ENCODE measurements around the gene DUSP16.
A peak's percentile ranks its signal among the peaks of the same experiment; 100 is the strongest.
"Not testable (repeated sequence)": the region's sequence is repeated elsewhere in the genome, so short reads cannot be mapped to it uniquely, and the experiment has no call there.

DUSP16 gene

DNA sequence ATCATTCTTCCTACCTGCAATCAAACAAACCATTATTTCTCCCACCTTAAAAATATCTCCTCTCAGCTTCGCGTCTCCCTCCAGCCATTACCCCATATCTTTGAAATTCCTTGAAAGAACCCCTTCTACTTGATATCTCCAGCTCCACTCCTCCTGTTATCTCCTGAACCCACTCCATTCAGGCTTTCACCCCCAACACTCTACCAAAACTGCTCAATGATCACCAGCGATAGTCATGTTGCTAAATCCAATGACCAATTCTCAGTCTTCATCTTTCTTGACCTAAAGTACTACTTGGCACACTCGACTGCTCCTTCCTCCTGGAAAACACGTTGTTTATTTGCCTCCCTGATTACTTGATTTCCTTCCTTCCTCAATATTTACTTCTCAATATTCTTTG, 70.1 kb downstream of the DUSP16 start:
- no peak for DNase-seq (ENCODE audit: low read depth in 2 of 2)

DNA sequence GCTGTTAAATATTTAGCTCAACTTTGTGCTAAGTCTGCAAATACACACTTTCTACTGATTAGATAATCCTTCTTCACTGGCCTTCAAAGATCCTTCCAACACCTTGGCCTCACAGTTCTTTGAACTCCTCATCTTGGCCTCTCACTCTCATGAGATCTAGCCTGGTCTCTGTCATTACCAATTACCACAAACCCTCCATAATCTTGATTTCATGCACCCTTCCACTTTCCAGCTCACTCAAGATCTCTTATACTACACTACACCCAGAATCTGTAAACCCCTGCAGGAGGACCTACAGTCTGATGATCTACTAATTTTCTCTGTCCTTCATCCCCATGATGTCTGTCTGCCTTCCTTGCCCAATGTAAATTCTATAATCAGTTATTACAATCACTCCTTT, 71.1 kb downstream of the DUSP16 start:
- no peak for DNase-seq (ENCODE audit: low read depth in 2 of 2)

GRCh38 chr12:12488823-12489550, 73.7 kb downstream of the DUSP16 start:
- no peak for DNase-seq (ENCODE audit: low read depth in 2 of 2)

- DNase-seq (ENCODE audit: low read depth in 2 of 2) = no peak
These were observed 74.4 kb downstream of the DUSP16 start for GRCh38 chr12:12488296-12488695.

DNA sequence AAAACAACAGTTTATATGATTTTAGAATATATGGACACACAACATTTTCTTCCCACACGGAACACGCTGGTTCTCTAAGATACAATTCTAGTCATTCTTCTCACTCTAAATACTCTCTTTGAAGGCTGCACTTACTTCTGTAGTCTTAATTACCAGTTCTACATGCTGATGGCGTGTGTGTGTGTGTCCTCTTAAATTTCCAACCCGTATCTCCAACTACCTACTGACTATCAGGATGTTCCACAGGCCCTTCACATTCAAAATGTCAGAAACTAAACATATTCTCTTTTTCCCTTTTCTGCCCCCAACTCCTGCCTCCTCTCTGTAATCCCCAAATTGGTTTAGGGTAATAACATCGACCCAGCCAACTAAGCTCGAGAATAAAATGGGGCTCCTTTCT, 75.2 kb downstream of the DUSP16 start:
- no peak for DNase-seq (ENCODE audit: low read depth in 2 of 2)

DNA sequence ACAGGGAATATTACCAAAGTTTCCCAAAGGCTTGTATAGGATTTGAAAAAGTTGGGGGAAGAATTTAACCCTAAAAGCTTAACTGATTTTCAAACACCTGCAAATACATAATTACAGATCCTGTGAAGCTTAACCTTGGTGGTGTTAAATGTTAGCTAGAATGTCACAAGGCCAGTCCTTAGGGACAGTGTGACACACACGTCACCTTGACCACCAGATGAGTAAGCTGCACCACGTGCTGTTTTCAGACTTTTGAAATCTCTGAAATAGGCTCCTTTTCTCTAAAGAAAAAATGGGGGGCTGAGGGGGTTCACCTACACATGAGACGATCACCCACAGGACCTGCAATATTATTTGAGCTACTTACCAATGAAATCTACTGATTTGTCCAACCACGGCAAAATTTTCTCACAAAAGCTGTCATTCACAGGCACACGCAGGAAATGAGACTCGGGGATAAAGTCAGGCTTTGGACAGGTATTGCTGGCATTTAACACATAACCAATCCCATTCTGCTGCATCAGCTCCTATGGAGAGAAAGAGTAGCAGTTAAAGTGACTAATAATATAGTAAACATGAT, 75.9 kb downstream of the DUSP16 start:
- no peak for DNase-seq (ENCODE audit: low read depth in 2 of 2)

GRCh38 chr12:12483438-12483837, 79.2 kb downstream of the DUSP16 start:
- no peak for DNase-seq (ENCODE audit: low read depth in 2 of 2)

DNA sequence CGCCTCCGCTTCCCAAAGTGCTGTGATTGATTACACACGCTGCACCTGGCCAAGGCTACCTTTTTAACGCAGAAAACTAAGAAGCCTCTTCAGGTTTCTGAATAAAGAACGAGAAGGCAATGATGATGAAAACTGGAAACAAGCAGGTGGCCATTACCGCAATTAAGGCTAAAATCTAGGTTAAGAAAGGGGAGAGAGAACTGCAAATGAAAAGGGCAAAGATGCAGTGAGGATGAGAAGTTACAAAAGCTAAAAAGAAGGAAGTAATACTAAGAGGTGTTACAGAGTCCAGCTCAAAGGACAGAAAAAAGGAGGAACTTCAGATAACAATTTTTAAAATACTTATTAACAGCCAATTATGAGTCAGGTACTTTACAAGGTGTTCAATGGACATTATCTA, 79.7 kb downstream of the DUSP16 start:
- DNase-seq (ENCODE audit: low read depth in 2 of 2) = no peak

DNA sequence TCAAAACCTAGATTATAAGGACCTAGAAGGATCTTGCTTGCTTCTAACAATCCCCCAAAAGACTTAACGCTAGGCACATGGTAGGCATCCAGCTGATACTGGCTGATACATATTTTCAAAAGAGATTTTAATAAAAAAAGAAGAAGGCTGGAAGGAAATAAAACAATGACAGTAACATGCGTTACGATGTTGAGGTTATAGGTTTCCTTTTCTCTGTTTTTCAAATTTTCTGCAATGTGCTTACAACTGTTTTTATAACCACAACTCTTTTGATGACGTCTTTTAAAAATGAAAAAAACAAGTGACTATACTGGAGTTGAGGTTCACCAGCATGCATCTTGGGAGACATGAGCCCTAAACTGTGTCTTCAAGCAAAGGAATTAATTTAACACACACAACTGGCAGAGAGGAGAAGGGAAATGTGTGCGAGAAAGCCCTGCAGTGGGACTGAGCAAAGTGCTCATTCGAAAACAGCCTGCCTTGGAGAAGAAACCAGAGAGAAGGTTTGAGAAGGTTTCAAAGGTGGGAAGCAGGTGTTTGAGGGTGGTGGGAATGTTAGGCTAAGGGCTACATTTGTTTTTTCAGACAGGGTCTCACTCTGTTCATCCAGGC, 80.4 kb downstream of the DUSP16 start:
- no peak for DNase-seq (ENCODE audit: low read depth in 2 of 2)

- DNase-seq (ENCODE audit: low read depth in 2 of 2) = no peak
These were observed 81.0 kb downstream of the DUSP16 start for GRCh38 chr12:12481631-12482030.

DNA sequence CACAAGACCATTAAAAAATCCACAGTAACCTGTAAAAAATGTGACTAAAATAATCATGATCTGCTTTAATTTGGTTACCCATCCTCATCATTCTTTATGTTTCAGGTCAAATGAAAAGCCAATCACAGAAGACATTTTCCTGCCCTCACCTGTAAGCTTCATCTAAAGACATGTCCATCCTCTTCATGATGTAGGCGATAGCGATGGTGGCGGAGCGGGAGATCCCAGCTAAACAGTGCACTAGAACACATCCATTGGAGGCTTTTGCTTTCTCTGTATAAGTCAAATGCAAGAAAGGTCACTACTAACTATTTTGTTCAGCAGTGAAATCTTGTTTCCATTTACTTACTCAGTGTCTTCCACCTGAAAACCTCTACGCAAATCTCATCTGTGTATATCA, 82.6 kb downstream of the DUSP16 start:
- DNase-seq (ENCODE audit: low read depth in 2 of 2) = no peak

DNA sequence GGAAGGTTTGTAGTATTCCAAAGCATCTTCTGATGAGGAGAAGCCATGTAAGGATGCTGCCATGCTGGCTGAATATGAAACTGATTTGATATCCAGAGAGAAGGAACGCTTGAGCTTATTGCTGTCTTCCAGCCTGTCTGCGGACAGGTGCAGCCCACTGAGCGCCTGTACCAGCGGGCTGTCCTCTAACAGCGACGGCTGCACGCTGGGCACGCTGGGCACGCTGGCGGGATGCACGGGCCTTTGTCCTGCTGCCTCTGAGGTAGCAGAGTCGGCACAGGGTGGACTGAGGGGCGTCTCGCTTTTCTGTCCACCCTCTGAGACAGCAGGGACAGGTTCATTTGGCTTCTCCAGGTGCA, 85.2 kb downstream of the DUSP16 start:
- DNase-seq (ENCODE audit: low read depth in 2 of 2) = no peak

DNA sequence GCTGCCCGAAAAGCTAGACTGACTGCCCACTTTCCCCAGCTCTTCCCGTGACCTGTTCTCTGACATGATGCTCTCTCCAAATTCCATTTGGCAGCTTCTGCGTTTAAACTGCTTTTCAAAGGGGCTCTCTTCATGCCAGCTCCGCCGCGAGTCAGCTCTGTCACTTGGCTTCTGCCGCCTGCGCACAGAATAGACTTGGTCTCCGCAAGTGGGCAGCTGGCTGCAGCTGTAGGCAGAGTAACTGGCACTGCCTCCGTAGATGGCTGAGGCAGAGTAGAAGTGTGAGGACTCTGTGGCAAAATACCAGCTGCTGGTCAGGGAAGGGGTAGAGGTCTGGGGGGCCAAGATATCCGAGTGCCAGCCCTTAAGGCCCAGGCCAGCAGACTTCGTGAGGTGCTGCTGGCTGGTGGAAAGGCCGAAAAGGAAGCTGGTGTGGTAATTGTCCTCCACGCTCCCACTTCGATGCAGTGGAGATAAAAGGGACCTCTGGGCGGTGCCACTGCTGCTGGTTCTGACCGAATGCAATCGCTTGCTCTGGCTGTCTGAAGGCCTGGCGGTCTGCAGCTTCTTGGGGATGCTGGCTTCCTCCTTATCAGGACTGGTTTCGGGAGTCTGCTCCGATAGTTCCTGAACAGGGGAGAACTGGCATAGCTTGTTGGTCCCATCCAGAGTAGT, 85.7 kb downstream of the DUSP16 start:
- no peak for DNase-seq (ENCODE audit: low read depth in 2 of 2)

DNA sequence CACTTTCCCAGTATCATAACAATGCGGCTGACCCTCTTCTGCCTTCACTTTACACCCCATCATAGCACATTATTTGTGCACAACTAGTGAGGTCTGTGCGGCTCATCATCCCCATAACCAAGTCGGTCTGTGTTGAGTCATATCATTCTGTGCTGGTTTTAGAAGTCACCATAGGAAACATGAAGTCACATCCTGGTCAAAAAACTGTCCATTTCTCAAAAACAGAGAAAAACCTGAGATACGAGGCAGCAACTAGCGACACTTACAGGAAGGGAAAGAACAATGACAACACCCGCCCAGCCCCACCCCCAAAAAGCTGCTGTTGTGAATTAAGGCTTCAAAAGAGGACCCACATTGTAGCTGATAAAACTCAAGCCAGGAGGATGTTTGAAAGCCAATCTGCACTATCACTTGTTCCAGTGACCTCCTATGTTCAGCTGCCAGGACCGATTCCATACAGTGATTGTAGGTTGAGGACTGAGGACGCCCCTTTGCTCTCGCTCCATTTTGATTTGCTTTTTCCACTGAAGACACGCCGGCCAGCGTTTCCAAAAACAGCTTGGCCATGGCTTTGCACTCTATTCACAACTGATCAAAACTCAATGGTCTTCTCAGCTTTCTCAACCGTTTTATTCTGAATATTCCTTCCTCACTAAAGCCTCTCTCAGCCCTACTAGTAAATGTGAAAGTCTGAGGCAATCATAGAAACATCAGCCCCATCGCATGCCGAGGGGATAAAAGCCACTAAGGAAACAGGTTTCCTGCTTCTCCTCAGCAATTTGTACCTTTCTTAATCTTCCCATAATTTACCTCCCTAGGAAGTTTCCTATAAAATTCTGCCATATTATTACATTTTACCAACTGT, 87.5 kb downstream of the DUSP16 start:
- DNase-seq (ENCODE audit: low read depth in 2 of 2) = peak in 1 of 2 donors; percentile 26

DNA sequence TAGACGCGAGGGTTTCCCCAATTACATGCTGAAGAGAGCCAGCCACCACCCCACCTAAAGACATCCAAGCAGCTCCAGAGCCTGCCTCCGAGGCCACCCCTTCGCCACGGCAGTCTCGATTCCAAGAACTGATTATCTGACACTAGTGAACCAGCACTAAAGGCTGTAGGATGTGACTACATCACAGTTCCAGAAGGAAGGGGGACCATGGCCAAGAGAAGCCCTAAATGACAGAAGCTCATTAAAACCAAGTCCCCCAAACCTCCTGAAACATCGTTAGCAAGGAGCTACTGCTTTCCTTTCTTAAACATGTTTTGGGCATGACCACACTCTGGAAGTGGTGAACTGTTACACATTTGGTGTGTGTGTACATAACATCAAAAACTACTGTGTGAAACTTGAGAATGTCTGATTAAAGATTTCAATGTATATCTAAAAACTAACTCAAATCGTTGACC, 88.2 kb downstream of the DUSP16 start:
- DNase-seq (ENCODE audit: low read depth in 2 of 2) = no peak

DNA sequence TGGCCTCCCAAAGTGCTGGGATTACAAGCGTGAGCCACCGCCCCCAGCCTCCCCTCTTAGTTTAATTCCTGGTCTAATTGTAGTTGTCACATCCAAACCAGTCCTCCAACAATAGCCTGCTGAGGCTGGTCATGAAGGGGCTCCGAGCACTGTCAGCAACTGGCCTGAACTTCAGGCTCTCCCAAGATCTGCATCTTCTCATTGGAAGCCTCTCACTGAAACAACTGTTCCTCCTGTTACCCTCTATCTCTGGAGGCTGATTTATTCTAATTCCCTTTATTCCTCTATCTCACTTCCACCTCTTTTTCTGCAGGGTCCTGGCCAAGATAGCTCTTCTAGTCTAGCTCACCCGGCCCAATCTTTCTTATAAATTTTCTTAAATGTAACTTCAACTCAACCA, 89.4 kb downstream of the DUSP16 start:
- no peak for DNase-seq (ENCODE audit: low read depth in 2 of 2)

DNA sequence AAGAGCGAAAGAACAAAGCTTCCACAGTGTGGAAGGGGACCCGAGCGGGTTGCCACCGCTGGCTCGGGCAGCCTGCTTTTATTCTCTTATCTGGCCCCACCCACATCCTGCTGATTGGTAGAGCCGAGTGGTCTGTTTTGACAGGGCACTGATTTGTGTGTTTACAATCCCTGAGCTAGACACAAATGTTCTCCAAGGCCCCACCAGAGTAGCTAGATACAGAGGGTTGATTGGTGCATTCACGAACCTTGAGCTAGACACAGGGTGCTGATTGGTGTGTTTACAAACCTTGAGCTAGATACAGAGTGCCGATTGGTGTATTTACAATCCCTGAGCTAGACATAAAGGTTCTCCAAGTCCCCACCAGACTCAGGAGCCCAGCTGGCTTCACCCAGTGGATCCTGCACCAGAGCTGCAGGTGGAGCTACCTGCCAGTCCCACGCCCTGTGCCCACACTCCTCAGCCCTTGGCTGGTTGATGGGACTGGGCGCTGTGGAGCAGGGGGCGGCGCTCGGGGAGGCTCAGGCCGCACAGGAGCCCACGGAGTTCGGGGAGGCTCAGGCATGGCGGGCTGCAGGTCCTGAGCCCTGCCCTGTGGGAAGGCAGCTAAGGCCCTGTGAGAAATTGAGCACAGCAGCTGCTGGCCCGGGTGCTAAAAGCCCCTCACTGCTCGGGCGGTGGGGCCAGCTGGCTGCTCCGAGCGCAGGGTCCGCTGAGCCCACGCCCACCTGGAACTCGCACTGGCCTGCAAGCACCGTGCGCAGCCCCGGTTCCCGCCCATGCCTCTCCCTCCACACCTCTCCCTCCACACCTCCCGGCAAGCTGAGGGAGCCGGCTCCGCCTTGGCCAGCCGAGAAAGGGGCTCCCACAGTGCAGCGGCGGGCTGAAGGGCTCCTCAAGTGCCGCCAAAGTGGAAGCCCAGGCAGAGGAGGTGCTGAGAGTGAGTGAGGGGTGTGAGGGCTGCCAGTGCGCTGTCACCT, 90.4 kb downstream of the DUSP16 start:
- not testable (repeated sequence) for DNase-seq (ENCODE audit: low read depth in 2 of 2)

GRCh38 chr12:12470751-12471306, 91.8 kb downstream of the DUSP16 start:
- DNase-seq (ENCODE audit: low read depth in 2 of 2) = no peak

- no peak for DNase-seq (ENCODE audit: low read depth in 2 of 2)
These were observed 93.3 kb downstream of the DUSP16 start for GRCh38 chr12:12469386-12469785.

GRCh38 chr12:12468575-12468974, 94.1 kb downstream of the DUSP16 start:
- DNase-seq (ENCODE audit: low read depth in 2 of 2) = no peak
